ENCODE results near the gene ATXN7L1. TPM values are rescaled to one million over a fixed set of nuclear protein-coding genes. Genes with fewer than 3 reads are reported as not detected.

The ATXN7L1 gene
- polyA plus RNA-seq, 1 experiment, result 2.7 TPM

GRCh38 chr7:105642264-105642663, 234.1 kb downstream of the ATXN7L1 start:
- Histone ChIP-seq H3K4me3 (ENCODE audit: low read depth, low read length) (no peak overlapping the region), H3K27me3 (ENCODE audit: control insufficient read depth, insufficient read depth, low read length) (no peaks in the 10 kb centered on the region), H3K36me3 (ENCODE audit: control insufficient read depth, insufficient read depth, low read length) (peaks cover 5% of the 10 kb centered on the region)
- CTCF ChIA-PET, result interaction anchor here (0.8 kb wide), 1 partner anchor 10 kb away, joined by 3 read pairs; no protein-coding TSS in a partner anchor
- no peak for DNase-seq (ENCODE audit: low read depth)
- POLR2A ChIA-PET, result no interaction called here
- TF ChIP-seq CTCF (IDR thresholded peaks at IDR 0.05; ENCODE audit: insufficient read depth, low read depth, low read length), result no peak

GRCh38 chr7:105640956-105641810, 235.2 kb downstream of the ATXN7L1 start:
- no peak for DNase-seq (ENCODE audit: low read depth)
- ChIA-PET POLR2A (no interaction called here), CTCF (interaction anchor here (0.6 to 1.5 kb wide), 4 partner anchors 11 to 402 kb away, joined by 3 to 8 read pairs (median 4); no protein-coding TSS in a partner anchor)
- H3K36me3 ChIP-seq (ENCODE audit: control insufficient read depth, insufficient read depth, low read length), result peaks cover 7% of the 10 kb centered on the region
- H3K27me3 ChIP-seq (ENCODE audit: control insufficient read depth, insufficient read depth, low read length), result no peaks in the 10 kb centered on the region
- no peak for TF ChIP-seq CTCF (IDR thresholded peaks at IDR 0.05; ENCODE audit: insufficient read depth, low read depth, low read length)
- no peak overlapping the region for H3K4me3 ChIP-seq (ENCODE audit: low read depth, low read length)

- no peak overlapping the region for H3K4me3 ChIP-seq (ENCODE audit: low read depth, low read length)
These were observed 236.5 kb downstream of the ATXN7L1 start for GRCh38 chr7:105639667-105640493.

GRCh38 chr7:105638902-105639495, 237.4 kb downstream of the ATXN7L1 start:
- ChIA-PET CTCF (interaction anchor here (1.1 to 1.2 kb wide), 2 partner anchors 9 kb away, joined by 3 read pairs; no protein-coding TSS in a partner anchor), POLR2A (no interaction called here)
- Histone ChIP-seq H3K36me3 (ENCODE audit: control insufficient read depth, insufficient read depth, low read length) (peaks cover 7% of the 10 kb centered on the region), H3K27me3 (ENCODE audit: control insufficient read depth, insufficient read depth, low read length) (no peaks in the 10 kb centered on the region), H3K4me3 (ENCODE audit: low read depth, low read length) (no peak overlapping the region)
- DNase-seq (ENCODE audit: low read depth), result no peak
- no peak for TF ChIP-seq CTCF (IDR thresholded peaks at IDR 0.05; ENCODE audit: insufficient read depth, low read depth, low read length)

More at GRCh38 chr7:105639667-105640493, 236.5 kb downstream of the ATXN7L1 start:
- Histone ChIP-seq H3K36me3 (ENCODE audit: control insufficient read depth, insufficient read depth, low read length) (peaks cover 7% of the 10 kb centered on the region), H3K27me3 (ENCODE audit: control insufficient read depth, insufficient read depth, low read length) (no peaks in the 10 kb centered on the region)
- TF ChIP-seq CTCF (IDR thresholded peaks at IDR 0.05; ENCODE audit: insufficient read depth, low read depth, low read length), result no peak
- ChIA-PET CTCF (interaction anchor here (0.6 to 1.5 kb wide), 4 partner anchors 9 to 31 kb away, joined by 3 to 8 read pairs (median 3); no protein-coding TSS in a partner anchor), POLR2A (no interaction called here)
- no peak for DNase-seq (ENCODE audit: low read depth)

All from BJ (cell line).